Stimulated activated CD8-positive, alpha-beta memory T cell treated with anti-CD3 and anti-CD28 coated beads, Interleukin-15, amount 100 ng/mL, for 1 hour (primary cell): Measurements from ENCODE around the gene SP7.
"Not testable (repeated sequence)": the region's sequence is repeated elsewhere in the genome, so short reads cannot be mapped to it uniquely, and the experiment has no call there.

Experiments used
- DNase-seq: peaks from one replicate; pipeline ENCODE4 v3.0.0-alpha.2; 2020; ENCODE audit warnings: low read depth

Gene SP7

DNA sequence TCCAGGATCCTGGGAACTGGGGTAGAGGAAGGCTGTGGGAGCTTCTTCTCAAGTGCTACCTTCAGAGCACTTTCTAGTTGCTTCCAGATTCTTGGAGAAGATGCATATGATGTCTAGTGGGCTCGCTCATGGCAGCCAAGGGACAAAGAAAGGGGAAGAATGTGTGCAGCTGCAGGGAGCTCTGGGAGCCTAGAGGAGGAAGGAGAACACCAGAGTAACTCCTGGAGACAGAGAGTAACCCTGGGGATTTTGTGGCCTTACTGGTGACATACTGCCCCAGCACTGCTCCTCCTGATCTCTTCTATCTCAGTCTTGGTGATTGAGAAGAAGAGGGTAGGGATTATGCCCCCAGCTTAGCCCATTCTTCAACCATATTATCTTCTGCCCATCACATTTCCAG lies 10.3 kb upstream of the SP7 start:
- no peak for DNase-seq

DNA sequence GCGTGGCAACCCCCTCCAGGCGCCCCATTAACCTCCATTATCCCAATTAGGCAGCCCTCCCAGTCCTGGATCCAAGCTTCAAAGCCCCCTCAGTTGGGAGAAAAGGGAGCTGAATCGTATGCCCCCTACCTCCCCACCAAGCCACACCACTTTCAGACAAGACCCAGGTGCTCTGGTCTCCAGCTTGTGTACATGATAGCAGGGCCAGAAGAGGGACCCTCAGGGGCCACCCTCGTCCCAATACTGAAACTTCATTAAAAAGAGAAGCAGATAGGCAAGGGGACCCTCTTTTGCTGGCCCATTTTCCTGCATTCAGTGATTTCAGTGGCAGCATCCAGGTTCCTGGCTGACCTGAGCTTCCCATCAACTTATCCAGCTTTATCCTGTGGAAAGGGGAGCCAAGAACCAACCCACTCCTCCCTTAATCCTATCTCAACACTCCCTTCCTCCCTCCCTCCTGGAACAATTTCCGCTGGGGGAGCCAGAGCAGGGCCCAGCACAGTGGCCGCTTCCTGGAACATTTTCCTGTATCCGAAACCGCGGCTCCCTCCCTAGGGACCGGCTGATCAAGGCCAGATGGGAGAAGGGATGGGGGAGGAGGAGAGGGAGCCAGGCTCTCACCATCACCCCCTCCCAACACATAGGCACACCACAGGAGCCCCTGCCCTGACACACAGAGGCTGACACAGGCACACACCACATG lies 9.5 kb upstream of the SP7 start:
- no peak for DNase-seq

DNA sequence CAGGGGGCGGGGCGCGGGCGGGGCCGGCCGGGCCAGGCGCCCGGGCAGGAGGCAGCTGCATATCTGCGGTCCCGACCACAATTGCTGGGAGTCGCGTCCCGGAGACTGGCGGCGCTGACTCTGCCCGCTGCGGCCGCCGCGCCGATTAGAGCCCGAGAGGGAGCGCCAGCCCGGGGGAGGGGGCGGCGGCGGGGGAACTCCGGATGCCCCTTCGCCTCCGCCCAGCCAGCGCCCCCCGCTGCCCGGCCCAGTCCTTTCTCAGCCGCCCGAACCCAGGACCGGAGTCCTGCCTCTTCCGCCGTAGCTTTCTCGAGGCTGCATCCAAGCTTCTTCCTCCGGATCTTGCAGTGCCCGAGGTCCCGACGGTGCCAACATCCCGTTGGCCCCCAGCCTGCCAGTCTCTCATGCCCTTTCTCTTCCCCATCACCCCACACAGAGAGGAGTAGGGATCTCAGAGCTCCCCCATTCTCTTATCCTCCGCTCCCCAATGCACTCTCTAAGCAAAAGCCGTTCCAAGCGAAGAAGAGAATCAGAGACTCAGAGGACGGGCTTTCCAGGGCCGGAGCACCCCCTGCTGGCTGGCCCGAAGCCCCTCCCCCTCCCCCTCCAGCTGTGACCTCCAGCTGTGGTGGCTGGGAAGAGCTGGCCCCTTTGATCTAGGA lies 8.8 kb upstream of the SP7 start:
- peak; percentile 39 for DNase-seq

GRCh38 chr12:53344487-53344823 lies 8.3 kb upstream of the SP7 start:
- DNase-seq: no peak

- no peak for DNase-seq
These were observed 7.8 kb upstream of the SP7 start for GRCh38 chr12:53343969-53344368.

DNA sequence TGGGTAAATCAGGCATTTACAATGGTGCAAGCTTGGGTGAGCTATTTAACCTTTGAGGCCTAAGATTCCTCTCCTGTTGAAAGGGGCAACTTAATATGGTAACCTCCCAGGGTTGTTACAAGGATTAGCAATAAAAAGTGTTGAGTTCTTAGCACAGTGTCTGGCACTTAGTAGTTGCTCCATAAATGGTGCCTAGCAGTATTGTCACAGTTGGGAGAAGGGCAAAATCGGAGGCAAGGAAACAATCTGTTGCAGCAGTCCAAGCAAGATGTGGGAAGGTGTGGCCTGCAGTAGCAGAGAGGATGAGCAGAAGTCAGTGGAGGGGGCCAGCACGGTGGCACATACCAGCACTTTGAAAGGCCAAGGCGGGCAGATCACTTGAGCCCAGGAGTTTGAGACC lies 7.3 kb upstream of the SP7 start:
- DNase-seq: no peak

- no peak for DNase-seq
These were observed 4.2 kb upstream of the SP7 start for GRCh38 chr12:53340398-53340797.

GRCh38 chr12:53338916-53339315 lies 2.8 kb upstream of the SP7 start:
- DNase-seq: no peak

DNA sequence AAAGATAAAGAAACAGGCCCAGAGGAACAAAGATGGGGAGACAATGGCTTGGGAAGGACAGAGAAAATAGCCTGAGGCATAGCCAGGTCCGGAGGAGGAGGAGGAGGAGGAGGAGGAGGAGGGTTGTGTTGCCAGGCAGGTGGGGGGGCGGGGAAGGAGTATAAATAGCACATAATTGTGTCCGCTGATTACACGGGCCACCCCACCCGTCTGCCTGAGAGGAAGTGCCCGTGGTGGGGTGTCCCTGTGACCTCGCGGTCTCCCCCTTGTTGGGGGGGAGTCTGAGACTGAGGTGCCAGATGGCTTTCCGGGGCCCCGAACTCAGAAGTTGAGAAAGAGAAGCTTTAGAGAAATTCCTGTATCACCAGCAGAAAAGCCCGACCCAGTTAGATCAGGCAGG lies 1.9 kb upstream of the SP7 start:
- DNase-seq: no peak

- no peak for DNase-seq
These were observed 1.3 kb downstream of the SP7 start for GRCh38 chr12:53334822-53335221.

GRCh38 chr12:53333845-53334244 lies 2.3 kb downstream of the SP7 start:
- no peak for DNase-seq

DNA sequence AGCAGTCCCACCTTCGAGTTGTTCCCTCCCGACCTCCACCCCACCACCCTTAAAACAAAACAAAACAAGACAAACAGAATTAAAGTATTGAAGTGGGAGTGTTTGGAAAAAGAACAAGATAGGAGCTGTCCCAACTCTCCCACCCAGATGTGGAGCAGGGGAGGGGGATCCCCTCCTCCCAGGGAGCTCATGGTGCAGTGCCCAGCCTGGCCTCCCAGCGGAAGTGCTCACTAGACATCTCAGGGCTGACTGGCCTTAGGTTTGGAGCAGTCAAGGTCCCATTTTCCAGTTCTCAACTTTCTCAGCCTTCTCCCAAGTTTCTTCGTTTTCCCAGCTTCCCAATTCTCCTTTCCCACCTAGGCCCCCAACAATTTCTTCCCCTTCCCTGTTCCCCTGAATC lies 2.9 kb downstream of the SP7 start:
- DNase-seq: no peak

GRCh38 chr12:53332744-53333143 lies 3.4 kb downstream of the SP7 start:
- DNase-seq: no peak

- not testable (repeated sequence) for DNase-seq
These were observed 3.8 kb downstream of the SP7 start for GRCh38 chr12:53332339-53332738.

- DNase-seq: no peak
These were observed 5.5 kb downstream of the SP7 start for GRCh38 chr12:53330671-53331070.

GRCh38 chr12:53328043-53328435 lies 8.1 kb downstream of the SP7 start:
- DNase-seq: no peak

- DNase-seq: no peak
These were observed 8.6 kb downstream of the SP7 start for GRCh38 chr12:53327435-53328042.

GRCh38 chr12:53326460-53327185 lies 9.5 kb downstream of the SP7 start:
- DNase-seq: no peak

GRCh38 chr12:53325511-53326061 lies 10.6 kb downstream of the SP7 start:
- DNase-seq: no peak

GRCh38 chr12:53324779-53325510 lies 11.2 kb downstream of the SP7 start:
- DNase-seq: peak; percentile 63

- DNase-seq: no peak
These were observed 11.9 kb downstream of the SP7 start for GRCh38 chr12:53324113-53324778.
